ENCODE measurements around the gene YIPF2.

Gene YIPF2

GRCh38 chr19:10888421-10888866 lies 40.0 kb downstream of the YIPF2 start:
- no peak for DNase-seq (ENCODE audit: extremely low read depth, low read depth)
- no peak for TF ChIP-seq CTCF (IDR thresholded peaks at IDR 0.05; ENCODE audit: low read depth, low read length)

GRCh38 chr19:10887616-10888367 lies 40.6 kb downstream of the YIPF2 start:
- TF ChIP-seq CTCF (IDR thresholded peaks at IDR 0.05; ENCODE audit: low read depth, low read length) = no peak
- no peak for DNase-seq (ENCODE audit: extremely low read depth, low read depth)

- DNase-seq (ENCODE audit: extremely low read depth, low read depth) = no peak
- TF ChIP-seq CTCF (IDR thresholded peaks at IDR 0.05; ENCODE audit: low read depth, low read length) = no peak
Observed at GRCh38 chr19:10885201-10886169, 43.0 kb downstream of the YIPF2 start.

- DNase-seq (ENCODE audit: extremely low read depth, low read depth) = no peak
- TF ChIP-seq CTCF (IDR thresholded peaks at IDR 0.05; ENCODE audit: low read depth, low read length) = no peak
Observed at GRCh38 chr19:10884274-10884673, 44.2 kb downstream of the YIPF2 start.

- no peak for DNase-seq (ENCODE audit: extremely low read depth, low read depth)
- TF ChIP-seq CTCF (IDR thresholded peaks at IDR 0.05; ENCODE audit: low read depth, low read length) = no peak
Observed at GRCh38 chr19:10882108-10882457, 46.4 kb downstream of the YIPF2 start.

- no peak for DNase-seq (ENCODE audit: extremely low read depth, low read depth)
- TF ChIP-seq CTCF (IDR thresholded peaks at IDR 0.05; ENCODE audit: low read depth, low read length) = no peak
Observed at GRCh38 chr19:10881403-10882107, 46.9 kb downstream of the YIPF2 start.

Measured in AG09319 (cell line).